GM12878 (cell line): ENCODE data around the gene FOXD2. TPM values are rescaled to one million over a fixed set of nuclear protein-coding genes. Genes with fewer than 3 reads are reported as not detected.

Source experiments
- ATAC-seq: fragments of 200-7000 bp; cut with Tn5 transposase; 3 replicates; pipeline ENCODE4 v1.9.1; 2020; ENCODE audit warnings: mild to moderate bottlenecking, moderate library complexity
- BruUV-seq: library from RNA; stranded (reverse); fragments of 400-500 nt; replicated peaks from 2 replicates; lab custom pipeline; 2021; lab: Mats Ljungman, UMichigan
- CTCF ChIA-PET: fragments of 300-600 bp; sonication (Branson Sonifier 250); formaldehyde crosslinking; extraction: SDS; loops from one replicate; lab custom pipeline; 2021; ENCODE audit warnings: inconsistent platforms; lab: Yijun Ruan, JAX
- POLR2A ChIA-PET: fragments of 350-600 bp; formaldehyde crosslinking; extraction: SDS; loops from one replicate; lab custom pipeline; 2021; ENCODE audit warnings: inconsistent platforms; lab: Charles Lee
- RAD21 ChIA-PET: fragments of 300-600 bp; sonication (Branson Sonifier 250); formaldehyde crosslinking; loops from one replicate; lab custom pipeline; 2023; ENCODE audit warnings: antibody characterized with exemption; ENCODE audit not compliant: unreplicated experiment; lab: Charles Lee
- SMC1A ChIA-PET: fragments of 300-600 bp; sonication (Branson Sonifier 250); formaldehyde crosslinking; loops from one replicate; lab custom pipeline; 2023; ENCODE audit not compliant: unreplicated experiment, uncharacterized antibody; lab: Charles Lee
- DNase-seq: peaks from one replicate; pipeline ENCODE4 v3.0.0-alpha.2; 2011; ENCODE audit warnings: low read depth, low spot score
- FAIRE-seq: peaks from 3 replicates; lab custom pipeline; 2011; peaks lifted over from hg19 to GRCh38; lab: Jason Lieb, UNC
- H2AFZ ChIP-seq: 2 replicates; pipeline ENCODE4 v1.6.0; 2011; ENCODE audit warnings: low read depth, low read length, control low read depth; ENCODE audit not compliant: control insufficient read depth
- H3K27ac ChIP-seq: 2 replicates; pipeline ENCODE4 v1.5.1; 2011; ENCODE audit warnings: control low read depth; ENCODE audit not compliant: control insufficient read depth, insufficient read depth
- H3K27me3 ChIP-seq, 2 experiments: replicated peaks in 1 of 2; 2 replicates each; pipeline versions ENCODE4 v1.6.0 to v1.6.1; 2011; ENCODE audit warnings: low read length in 1 of 2; ENCODE audit not compliant: control insufficient read depth in 2 of 2, insufficient read depth in 2 of 2
- H3K36me3 ChIP-seq, 2 experiments: 2 replicates each; pipeline ENCODE4 v1.5.1; 2011; ENCODE audit warnings: low read length in 1 of 2; ENCODE audit not compliant: control insufficient read depth in 2 of 2, insufficient read depth in 2 of 2
- H3K4me1 ChIP-seq: 2 replicates; pipeline ENCODE4 v1.6.1; 2011; ENCODE audit warnings: mild to moderate bottlenecking, low read length, moderate library complexity, mixed read lengths; ENCODE audit not compliant: control insufficient read depth, insufficient read depth
- H3K4me2 ChIP-seq: 2 replicates; pipeline ENCODE4 v1.6.0; 2011; ENCODE audit warnings: control low read depth; ENCODE audit not compliant: control insufficient read depth, insufficient read depth
- H3K4me3 ChIP-seq: fragments of 200-600 bp; sonication (generic); 2 replicates; pipeline ENCODE4 v1.5.1; 2016
- H3K79me2 ChIP-seq: 2 replicates; pipeline ENCODE4 v1.6.0; 2011; ENCODE audit warnings: low read length; ENCODE audit not compliant: control insufficient read depth, insufficient read depth
- H3K9ac ChIP-seq: 2 replicates; pipeline ENCODE4 v1.8.0; 2011; ENCODE audit warnings: low read length, control low read depth, mixed read lengths; ENCODE audit not compliant: control insufficient read depth, insufficient read depth
- H3K9me3 ChIP-seq: replicated peaks from 3 replicates; pipeline ENCODE4 v1.5.1; 2011; ENCODE audit warnings: mild to moderate bottlenecking, low read length; ENCODE audit not compliant: control insufficient read depth, insufficient read depth
- H4K20me1 ChIP-seq: 2 replicates; pipeline ENCODE4 v1.6.0; 2011; ENCODE audit not compliant: control insufficient read depth, insufficient read depth
- NFIC ChIP-seq: IDR thresholded peaks from 2 replicates; pipeline ENCODE4 v1.6.1; 2012; ENCODE audit warnings: low read depth, mild to moderate bottlenecking, inconsistent platforms, low read length, moderate library complexity
- PML ChIP-seq: IDR thresholded peaks from 2 replicates; pipeline ENCODE4 v1.6.1; 2012; ENCODE audit warnings: low read length, inconsistent platforms
- RCOR1 ChIP-seq: conservative IDR thresholded peaks from 2 replicates; pipeline ENCODE4 v1.6.1; 2012; ENCODE audit warnings: low read depth, low read length, improper control_type of control experiment
- SUZ12 ChIP-seq: fragments of 200-600 bp; sonication (generic); IDR thresholded peaks from one replicate; pipeline ENCODE4 v1.6.1; 2018; ENCODE audit warnings: antibody characterized with exemption, mild to moderate bottlenecking; ENCODE audit not compliant: unreplicated experiment
- ZNF274 ChIP-seq: IDR thresholded peaks from one replicate; pipeline ENCODE4 v1.8.0; 2011; ENCODE audit not compliant: insufficient read length, insufficient read depth
- WGBS: methylation state at CpG from one replicate; pipeline ENCODE4 v1.1.6; 2016; ENCODE audit warnings: low lambda C conversion rate; ENCODE audit not compliant: insufficient replicate concordance, insufficient coverage; ENCODE audit errors: missing lambda C conversion rate; 5-methylcytosine and 5-hydroxymethylcytosine counted together
- in situ Hi-C: fragments of 300-500 bp; cut with MboI; formaldehyde crosslinking; loops from 9 replicates; pipeline ENCODE4 v1.14.3; 2018; ENCODE audit warnings: mixed read lengths
- intact Hi-C: fragments of 100-400 bp; cut with micrococcal nuclease; formaldehyde crosslinking; loops from one replicate; pipeline ENCODE4 v1.14.2; 2022; ENCODE audit not compliant: unreplicated experiment
- polyA plus RNA-seq, 11 experiments: library from polyadenylated mRNA; depleted of rRNA in 4 of 11; unstranded in 6 of 11; stranded (reverse) in 5 of 11; fragments of >200 nt; fragmentation: Nextera tagmentation in 4 of 11; fragmentation: Illumina TruSeq in 1 of 11; extraction: Ambion mirVana in 4 of 11; extraction: Trizol in 1 of 11; gene quantifications; 1 replicate in 1 of 11; 2 replicates in 10 of 11; pipeline versions ENCODE4 v1.2.1 to v1.2.3, GENCODE V29; 2011 to 2016; ENCODE audit warnings: inconsistent platforms in 2 of 11, missing spikeins in 2 of 11, low read depth in 1 of 11
- total RNA-seq, 4 experiments: library from RNA; depleted of rRNA in 3 of 4; stranded (reverse); fragments of >200 nt in 3 of 4; fragmentation: Illumina TruSeq in 1 of 4; extraction: Trizol in 1 of 4; gene quantifications; 2 replicates each; pipeline versions ENCODE4 v1.2.1 to v1.2.3, GENCODE V29; 2013 to 2021

FOXD2 gene
- total and polyA plus RNA-seq, 10 of the 15 experiments (the other 5 are each of a cell fraction or from before 2014, with no cell fraction given) = under 0.01 to 0.27 (median 0.04) TPM; not detected in 1

DNA sequence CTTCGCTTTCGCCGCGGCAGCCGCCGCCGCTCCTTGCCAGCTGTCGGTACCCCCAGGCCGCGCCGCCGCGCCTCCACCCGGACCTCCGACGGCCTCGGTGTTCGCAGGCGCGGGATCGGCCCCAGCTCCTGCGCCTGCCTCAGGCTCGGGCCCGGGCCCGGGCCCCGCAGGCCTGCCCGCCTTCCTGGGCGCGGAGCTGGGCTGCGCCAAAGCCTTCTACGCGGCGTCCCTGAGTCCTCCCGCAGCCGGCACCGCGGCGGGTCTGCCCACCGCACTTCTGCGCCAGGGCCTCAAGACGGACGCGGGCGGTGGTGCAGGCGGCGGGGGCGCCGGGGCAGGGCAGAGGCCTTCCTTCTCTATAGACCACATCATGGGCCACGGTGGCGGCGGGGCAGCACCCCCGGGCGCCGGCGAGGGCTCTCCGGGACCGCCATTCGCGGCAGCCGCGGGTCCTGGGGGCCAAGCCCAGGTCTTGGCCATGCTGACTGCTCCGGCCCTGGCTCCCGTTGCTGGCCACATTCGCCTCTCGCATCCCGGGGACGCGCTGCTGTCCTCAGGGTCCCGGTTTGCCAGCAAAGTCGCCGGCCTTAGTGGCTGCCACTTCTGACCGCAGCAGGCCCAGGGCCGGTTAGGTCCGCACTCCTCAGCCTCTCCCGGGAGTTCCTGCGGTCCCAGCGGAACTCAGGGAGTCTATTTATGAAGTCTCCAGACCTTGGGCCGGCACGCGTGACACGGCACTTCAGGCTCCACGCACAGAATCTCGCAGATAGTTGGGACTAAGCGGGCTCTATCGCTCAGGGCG is 1.4 kb downstream of the FOXD2 start:
- RAD21 ChIA-PET = no interaction called here
- FAIRE-seq = no peak
- CTCF ChIA-PET = no interaction called here
- no peak for TF ChIP-seq PML
- peak; percentile 5 for TF ChIP-seq SUZ12
- TF ChIP-seq, all 136 proteins: peak for 1
- POLR2A ChIA-PET = interaction anchor here (0.6 kb wide), 1 partner anchor 388 kb away, joined by 3 read pairs; no protein-coding TSS in a partner anchor
- peaks cover 16 to 18% of the 10 kb centered on the region in 2 experiments for H3K27me3 ChIP-seq
- 54% methylated on average over 67 of the region's 86 CpGs for WGBS
- no peaks in the 10 kb centered on the region for H3K36me3 ChIP-seq
- in situ Hi-C loops (no loop called here), intact Hi-C loops (loop anchor here (5.0 to 10.0 kb wide), 3 partner anchors 104 to 288 kb away; partner anchors contain the start of gene CMPK1)
- no peaks in the 10 kb centered on the region for H3K9me3 ChIP-seq
- H3K4me2 ChIP-seq = no peak overlapping the region
- DNase-seq = no peak
- H3K79me2 ChIP-seq = no peaks in the 10 kb centered on the region; the same call in 1 of the 2 replicates
- H4K20me1 ChIP-seq = no peaks in the 10 kb centered on the region
- BruUV-seq = no TSS peak
- no peaks in the 10 kb centered on the region for H3K4me1 ChIP-seq
- SMC1A ChIA-PET = no interaction called here
- no peak overlapping the region for H3K27ac ChIP-seq
- ATAC-seq = no peak
- no peak overlapping the region for H2AFZ ChIP-seq
- H3K9ac ChIP-seq = no peak overlapping the region
- no peak overlapping the region for H3K4me3 ChIP-seq

DNA sequence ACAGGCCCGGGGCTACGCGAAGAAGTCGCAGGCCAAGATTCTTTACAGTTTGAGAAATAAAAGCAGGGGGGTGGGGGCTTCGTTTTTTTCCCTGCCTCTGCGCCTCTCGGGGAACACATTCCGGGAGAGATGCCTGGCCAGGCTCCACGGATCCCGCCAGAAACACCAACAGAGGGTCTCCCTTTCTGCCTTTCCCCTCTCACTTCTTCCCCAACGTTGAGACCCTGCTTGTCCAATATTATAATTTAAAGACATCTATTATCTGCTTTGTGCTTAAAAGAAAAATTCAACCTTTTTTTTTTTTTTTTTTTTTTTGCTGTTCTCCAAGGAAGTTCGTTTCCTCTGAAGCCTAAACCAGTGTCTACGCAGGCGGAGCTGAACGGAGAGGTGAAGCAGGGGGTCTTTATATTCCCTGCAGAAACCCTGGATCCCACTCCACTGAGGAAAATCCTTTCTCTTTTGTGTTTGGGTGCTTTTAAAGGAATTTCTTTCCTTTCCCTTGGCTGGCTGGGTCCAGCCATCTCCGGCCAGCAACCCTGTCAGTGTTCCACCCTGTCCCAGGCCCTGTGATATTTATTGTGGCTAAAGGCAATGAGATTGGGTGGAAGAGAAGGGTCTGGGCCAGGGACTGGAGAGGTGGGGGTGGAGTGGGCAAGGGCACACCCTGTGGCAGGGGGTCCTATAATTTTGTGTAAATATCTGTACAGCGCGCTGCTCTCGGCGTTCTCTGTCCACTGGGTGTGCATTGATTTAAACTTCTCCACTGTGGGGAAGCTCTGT is 2.2 kb downstream of the FOXD2 start:
- H4K20me1 ChIP-seq = no peaks in the 10 kb centered on the region
- no TSS peak for BruUV-seq
- ChIA-PET POLR2A (no interaction called here), SMC1A (no interaction called here), RAD21 (no interaction called here), CTCF (interaction anchor here (0.7 to 0.9 kb wide), 2 partner anchors 74 to 286 kb away, joined by 3 to 5 read pairs; no protein-coding TSS in a partner anchor)
- no peak overlapping the region for H3K27ac ChIP-seq
- H3K4me1 ChIP-seq = no peaks in the 10 kb centered on the region
- WGBS = 81% methylated on average over 20 of the region's 20 CpGs
- H3K4me3 ChIP-seq = no peak overlapping the region
- no peak overlapping the region for H3K4me2 ChIP-seq
- H3K27me3 ChIP-seq = peaks cover 24 to 26% of the 10 kb centered on the region in 2 experiments
- intact Hi-C loops = loop anchor here (5.0 to 10.0 kb wide), 3 partner anchors 105 to 287 kb away; partner anchors contain the start of gene CMPK1
- DNase-seq (no peak), ATAC-seq (no peak), FAIRE-seq (no peak)
- H3K79me2 ChIP-seq = no peaks in the 10 kb centered on the region; the same call in 1 of the 2 replicates
- no peak overlapping the region for H2AFZ ChIP-seq
- H3K9me3 ChIP-seq = no peaks in the 10 kb centered on the region; the same call in 2 of the 3 replicates
- in situ Hi-C loops = no loop called here
- TF ChIP-seq RCOR1 = no peak
- no peak for TF ChIP-seq ZNF274
- TF ChIP-seq NFIC = no peak
- H3K36me3 ChIP-seq = no peaks in the 10 kb centered on the region
- no peak overlapping the region for H3K9ac ChIP-seq
